SK-N-SH treated with all-trans-retinoic acid at 6 μM for 48 hours (cell line): ENCODE measurements around the gene CASZ1.

Experiments used
- ARNTL ChIP-seq: fragments of 450-650 bp; formaldehyde crosslinking; IDR thresholded peaks from 2 replicates; pipeline ENCODE4 v1.5.0; 2020; ENCODE audit warnings: low read depth, mild to moderate bottlenecking, moderate library complexity, borderline replicate concordance
- CREB5 ChIP-seq: fragments of 250-450 bp; sonication (Bioruptor Pico); IDR thresholded peaks from 2 replicates; pipeline ENCODE4 v1.5.1; 2020; ENCODE audit warnings: low read depth, mild to moderate bottlenecking, moderate library complexity
- CSRNP3 ChIP-seq: fragments of 250-450 bp; sonication (Bioruptor Pico); IDR thresholded peaks from 2 replicates; pipeline ENCODE4 v1.5.1; 2021; ENCODE audit warnings: mild to moderate bottlenecking, moderate library complexity
- OSR1 ChIP-seq: fragments of 250-450 bp; sonication (Bioruptor Pico); IDR thresholded peaks from 2 replicates; pipeline ENCODE4 v1.8.0; 2022; ENCODE audit warnings: moderate library complexity, mild to moderate bottlenecking, inconsistent platforms
- PATZ1 ChIP-seq: fragments of 250-450 bp; sonication (Bioruptor Pico); IDR thresholded peaks from 2 replicates; pipeline ENCODE4 v1.8.0; 2020; ENCODE audit warnings: mild to moderate bottlenecking, moderate library complexity, borderline replicate concordance
- POU6F1 ChIP-seq: fragments of 250-450 bp; sonication (Bioruptor Pico); IDR thresholded peaks from 2 replicates; pipeline ENCODE4 v1.8.0; 2021; ENCODE audit warnings: low read depth, mild to moderate bottlenecking, moderate library complexity, borderline replicate concordance
- RARB ChIP-seq: fragments of 250-450 bp; sonication (Bioruptor Pico); IDR thresholded peaks from 2 replicates; pipeline ENCODE4 v1.8.0; 2021; ENCODE audit warnings: mild to moderate bottlenecking, moderate library complexity
- TCF4 ChIP-seq: fragments of 250-450 bp; sonication (Bioruptor Pico); IDR thresholded peaks from 2 replicates; pipeline ENCODE4 v1.8.0; 2021; ENCODE audit warnings: mild to moderate bottlenecking, moderate library complexity, borderline replicate concordance
- TOX ChIP-seq: fragments of 250-450 bp; sonication (Bioruptor Pico); IDR thresholded peaks from 2 replicates; pipeline ENCODE4 v1.8.0; 2021; ENCODE audit warnings: mild to moderate bottlenecking, moderate library complexity, borderline replicate concordance
- ZC3H10 ChIP-seq: fragments of 250-450 bp; sonication (Bioruptor Pico); IDR thresholded peaks from 2 replicates; pipeline ENCODE4 v1.5.1; 2021; ENCODE audit warnings: mild to moderate bottlenecking, moderate library complexity
- ZFP3 ChIP-seq: fragments of 250-450 bp; sonication (Bioruptor Pico); IDR thresholded peaks from 2 replicates; pipeline ENCODE4 v1.5.0; 2020; ENCODE audit warnings: mild to moderate bottlenecking, moderate library complexity
- ZFP30 ChIP-seq: fragments of 450-650 bp; formaldehyde crosslinking; IDR thresholded peaks from 2 replicates; pipeline ENCODE4 v1.5.0; 2022; ENCODE audit warnings: mild to moderate bottlenecking, moderate library complexity
- ZNF70 ChIP-seq: fragments of 450-650 bp; formaldehyde crosslinking; IDR thresholded peaks from 2 replicates; pipeline ENCODE4 v1.5.0; 2020; ENCODE audit warnings: mild to moderate bottlenecking, moderate library complexity

GRCh38 chr1:10787286-10787685, 9.2 kb downstream of the CASZ1 start:
- TF ChIP-seq PATZ1 (CRISPR knock-in tag), result no peak
- TF ChIP-seq TOX, result no peak
- no peak for TF ChIP-seq CREB5 (CRISPR knock-in tag)
- no peak for TF ChIP-seq CSRNP3 (CRISPR knock-in tag)
- no peak for TF ChIP-seq POU6F1 (CRISPR knock-in tag)
- no peak for TF ChIP-seq ARNTL (CRISPR knock-in tag)
- no peak for TF ChIP-seq ZNF70 (CRISPR knock-in tag)
- no peak for TF ChIP-seq ZFP3 (CRISPR knock-in tag)
- no peak for TF ChIP-seq OSR1 (CRISPR knock-in tag)
- TF ChIP-seq ZC3H10 (CRISPR knock-in tag), result no peak
- TF ChIP-seq RARB, result no peak
- TF ChIP-seq TCF4, result no peak
- TF ChIP-seq ZFP30 (CRISPR knock-in tag), result no peak
